Motor neuron (in vitro differentiated cells): ENCODE measurements around the gene RIPOR2. TPM values are rescaled to one million over a fixed set of nuclear protein-coding genes. Genes with fewer than 3 reads are reported as not detected.
A peak's percentile ranks its signal among the peaks of the same experiment; 100 is the strongest.
"Not testable (repeated sequence)": the region's sequence is repeated elsewhere in the genome, so short reads cannot be mapped to it uniquely, and the experiment has no call there.

Experiments
- ATAC-seq, 8 experiments: fragments of 200-7000 bp; cut with Tn5 transposase; replicated peaks in 6 of 8; 2 replicates each; pipeline ENCODE4 v1.8.0; 2021; ENCODE audit warnings: mild to moderate bottlenecking in 8 of 8, moderate library complexity in 8 of 8
- H3K27ac ChIP-seq, 2 donors: fragments of 250-450 bp; sonication (Bioruptor Pico); 2 replicates each; pipeline ENCODE4 v1.9.0; 2021; ENCODE audit warnings: antibody characterized with exemption in 2 of 2, mild to moderate bottlenecking in 2 of 2, moderate library complexity in 1 of 2
- H3K4me1 ChIP-seq, 2 donors: fragments of 250-450 bp; sonication (Bioruptor Pico); replicated peaks in 1 of 2; 2 replicates each; pipeline ENCODE4 v1.6.1; 2021; ENCODE audit warnings: antibody characterized with exemption in 2 of 2, mild to moderate bottlenecking in 2 of 2, moderate library complexity in 1 of 2
- H3K4me3 ChIP-seq, 5 donors: fragments of 250-450 bp; sonication (Bioruptor Pico); 2 replicates each; pipeline ENCODE4 v1.9.0; 2021; ENCODE audit warnings: antibody characterized with exemption in 5 of 5, mild to moderate bottlenecking in 5 of 5, moderate library complexity in 4 of 5
- WGBS, 10 experiments: fragments of 450-650 bp; shearing (Covaris generic); methylation state at CpG; one replicate each; pipeline ENCODE4 v1.0.0; 2022; 5-methylcytosine and 5-hydroxymethylcytosine counted together
- in situ Hi-C, 9 experiments: fragments of 400-800 bp; cut with MboI; loops; one replicate each; pipeline ENCODE4 v1.15.0; 2021; ENCODE audit warnings: low sequenced_read_pairs in 9 of 9, low pct_unique_long_range_greater_than_20kb in 2 of 9; ENCODE audit not compliant: unreplicated experiment in 9 of 9
- total RNA-seq, 8 experiments: library from RNA; unstranded; fragments of 300-600 nt; gene quantifications; 2 replicates each; pipeline versions ENCODE4 v1.2.3 to v1.2.4, GENCODE V29; 2022

Gene RIPOR2
- total RNA-seq, 8 experiments from 2014 or later, result 0.15 to 30.4 (median 21.7) TPM

GRCh38 chr6:24887545-24888140 is 48.1 kb downstream of the RIPOR2 start:
- ATAC-seq, result peak in 7 of 8 experiments; percentile 2 to 79 (median 72)
- 0 to 47% (median 16%) methylated on average over 1 to 3 of the region's 3 CpGs for WGBS, 10 experiments
- Histone ChIP-seq H3K27ac (no peak overlapping the region), H3K4me3 (no peak overlapping the region), H3K4me1 (peaks cover 24 to 43% of the 10 kb centered on the region in 2 donors)
- in situ Hi-C loops, result no loop called here

- WGBS, 10 experiments, result 30 to 89% (median 80%) methylated on average over 1 to 5 of the region's 5 CpGs; no CpG with 5 or more reads in 1 of the 10 experiments
- Histone ChIP-seq H3K4me1 (peaks cover 18 to 36% of the 10 kb centered on the region in 2 donors), H3K27ac (no peak overlapping the region), H3K4me3 (no peak overlapping the region)
- in situ Hi-C loops, result no loop called here
- ATAC-seq, result no peak
Measured at GRCh38 chr6:24883618-24884017, 52.1 kb downstream of the RIPOR2 start.

DNA sequence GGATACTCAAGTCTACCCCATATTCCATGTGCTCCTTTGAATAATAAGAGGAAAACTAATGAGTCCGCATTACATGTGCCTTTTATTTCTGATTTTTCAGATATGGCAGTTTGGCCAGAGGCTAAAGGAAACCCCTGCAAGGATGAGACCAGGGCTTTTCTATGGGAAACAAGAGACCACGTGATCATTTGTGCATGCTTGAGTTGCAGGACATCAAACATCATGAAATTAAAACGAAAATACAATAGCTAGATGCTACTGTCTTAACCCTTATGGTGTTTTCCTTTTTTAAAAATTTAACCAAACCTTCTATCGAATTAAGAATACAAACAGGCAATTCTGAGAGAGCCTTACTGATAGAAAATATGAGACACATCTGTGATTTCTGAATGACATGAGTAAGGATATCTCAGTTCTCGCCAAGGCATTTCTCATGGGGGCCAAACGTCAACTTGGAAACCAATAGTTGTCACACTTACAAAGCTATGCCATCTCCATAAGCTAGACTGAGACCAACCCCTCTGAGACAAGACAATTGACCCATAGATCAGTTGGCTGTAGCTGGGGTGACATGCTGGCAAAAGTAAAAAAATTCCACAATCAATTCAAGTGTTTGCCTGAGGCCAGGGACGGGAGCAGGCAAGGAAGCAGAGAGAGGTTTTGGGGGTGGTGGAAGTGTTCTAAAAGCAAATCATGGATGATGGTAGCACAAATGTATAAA is 52.8 kb downstream of the RIPOR2 start:
- H3K4me3 ChIP-seq, result no peak overlapping the region
- 44 to 85% (median 78%) methylated on average over 1 to 7 of the region's 7 CpGs for WGBS, 10 experiments
- in situ Hi-C loops, result no loop called here
- peaks cover 17 to 30% of the 10 kb centered on the region in 2 donors for H3K4me1 ChIP-seq
- no peak overlapping the region for H3K27ac ChIP-seq
- peak in 1 of 8 experiments; percentile 27 for ATAC-seq

DNA sequence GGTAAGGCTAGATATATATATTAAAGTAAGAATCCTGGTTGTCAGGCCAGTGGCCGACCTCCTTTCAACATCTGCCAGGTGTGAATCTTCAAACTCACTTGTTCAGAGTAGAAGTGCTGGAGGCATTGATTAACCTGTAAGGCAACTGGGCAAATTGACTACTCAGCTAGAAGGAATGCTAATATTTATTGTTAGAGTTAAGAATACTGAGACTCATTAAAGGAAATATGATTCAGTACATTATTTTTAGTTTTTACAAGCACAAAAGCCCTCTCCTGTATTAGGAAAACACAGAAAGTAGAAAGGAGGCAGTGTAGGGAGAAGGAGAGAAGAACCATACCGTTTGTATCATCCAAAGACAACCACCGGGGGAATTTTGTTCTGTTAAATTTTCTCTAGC is 53.5 kb downstream of the RIPOR2 start:
- Histone ChIP-seq H3K4me1 (peaks cover 10 to 23% of the 10 kb centered on the region in 2 donors), H3K27ac (no peak overlapping the region), H3K4me3 (no peak overlapping the region)
- in situ Hi-C loops, result no loop called here
- WGBS, 10 experiments, result 70 to 100% (median 88%) methylated on average over 1 to 3 of the region's 3 CpGs; no CpG with 5 or more reads in 1 of the 10 experiments
- ATAC-seq, result no peak

GRCh38 chr6:24881376-24881775 is 54.4 kb downstream of the RIPOR2 start:
- in situ Hi-C loops, result no loop called here
- no peak for ATAC-seq
- Histone ChIP-seq H3K4me1 (peaks cover 10 to 18% of the 10 kb centered on the region in 2 donors), H3K4me3 (no peak overlapping the region), H3K27ac (no peak overlapping the region)
- WGBS, 10 experiments, result 42 to 100% (median 90%) methylated on average over 1 to 3 of the region's 3 CpGs; no CpG with 5 or more reads in 2 of the 10 experiments

GRCh38 chr6:24880451-24880850 is 55.3 kb downstream of the RIPOR2 start:
- ATAC-seq, result no peak
- Histone ChIP-seq H3K4me3 (no peak overlapping the region), H3K27ac (no peak overlapping the region), H3K4me1 (peaks cover 10 to 18% of the 10 kb centered on the region in 2 donors)
- in situ Hi-C loops, result no loop called here

- no peak overlapping the region for H3K27ac ChIP-seq
- WGBS, 10 experiments, result 40 to 100% (median 85%) methylated on average over 1 to 3 of the region's 3 CpGs; no CpG with 5 or more reads in 2 of the 10 experiments
- in situ Hi-C loops, result no loop called here
- H3K4me3 ChIP-seq, result no peak overlapping the region
- no peak for ATAC-seq
- peaks cover 10 to 18% of the 10 kb centered on the region in 2 donors for H3K4me1 ChIP-seq
Measured at GRCh38 chr6:24879351-24879750, 56.4 kb downstream of the RIPOR2 start.

- ATAC-seq, in situ Hi-C loops, H3K4me1 ChIP-seq, H3K27ac ChIP-seq, H3K4me3 ChIP-seq: not testable (repeated sequence)
- WGBS, 10 experiments, result 43 to 100% (median 91%) methylated on average over 1 to 4 of the region's 4 CpGs; no CpG with 5 or more reads in 1 of the 10 experiments
Measured at GRCh38 chr6:24877747-24878146, 58.0 kb downstream of the RIPOR2 start.

DNA sequence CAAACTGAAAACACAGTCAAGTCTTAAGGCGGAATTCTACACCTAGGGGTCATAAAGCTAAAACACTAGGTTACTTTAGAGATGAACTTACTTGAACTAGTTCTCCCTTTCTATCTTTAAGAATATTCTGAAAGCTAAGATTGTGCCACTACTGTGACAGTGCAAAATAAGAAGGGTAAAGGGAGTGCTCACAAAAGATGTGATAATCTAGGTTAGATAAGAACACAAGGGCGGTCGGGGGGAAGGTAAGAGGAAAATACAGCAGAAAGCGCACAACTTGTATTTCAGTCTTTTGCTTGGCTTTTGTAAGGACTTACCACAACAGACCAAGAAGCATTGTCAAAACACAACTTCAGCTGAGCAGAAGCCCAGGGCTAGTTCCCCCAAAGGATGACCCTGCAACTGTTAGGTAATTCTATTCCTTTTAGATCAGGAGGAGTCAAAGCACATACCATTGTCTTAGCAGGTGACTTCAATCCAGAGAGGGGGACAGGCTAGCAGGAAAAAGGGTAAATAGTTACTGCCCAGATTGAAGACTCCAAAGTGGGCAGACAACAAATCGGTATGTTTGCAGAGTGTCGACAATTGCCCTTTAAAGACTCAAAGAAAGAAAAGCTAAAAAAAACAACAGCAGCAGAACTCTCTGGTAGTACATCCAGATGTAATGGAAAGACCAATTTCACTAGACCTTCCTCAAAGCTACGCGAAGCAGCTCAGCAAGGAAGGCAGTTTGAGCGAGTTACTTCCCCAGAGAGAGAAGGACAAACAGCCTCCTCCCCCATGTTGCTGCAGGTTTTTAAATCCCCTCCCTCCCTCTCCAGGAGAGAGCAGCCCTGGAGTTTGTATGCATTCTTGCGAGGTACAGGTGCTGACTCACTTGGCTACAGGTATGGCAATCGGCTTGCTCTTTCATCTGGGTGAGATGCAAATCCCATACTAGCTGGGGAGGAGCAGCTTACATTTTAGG is 59.0 kb downstream of the RIPOR2 start:
- Histone ChIP-seq H3K4me1 (no peaks in the 10 kb centered on the region), H3K4me3 (no peak overlapping the region), H3K27ac (no peak overlapping the region)
- 60 to 97% (median 84%) methylated on average over 1 to 11 of the region's 11 CpGs for WGBS, 10 experiments
- in situ Hi-C loops, result no loop called here
- no peak for ATAC-seq

DNA sequence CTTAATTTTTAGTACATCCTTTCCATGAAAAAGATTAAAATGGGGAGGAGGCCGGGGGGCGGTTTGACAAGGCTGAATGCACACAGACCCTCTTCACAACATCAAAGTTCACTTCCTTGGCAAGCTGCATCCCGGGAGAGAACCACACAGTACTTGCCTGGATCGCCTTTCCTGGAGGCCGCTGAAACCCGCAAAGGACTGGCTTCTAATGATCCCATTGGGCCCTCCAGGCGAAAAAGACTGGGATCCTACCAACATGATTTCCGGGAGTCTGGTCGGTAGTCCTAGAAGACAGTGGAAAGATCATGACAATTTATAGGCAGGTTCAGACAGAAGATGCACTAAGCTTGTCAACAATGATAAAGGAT is 60.2 kb downstream of the RIPOR2 start:
- in situ Hi-C loops, result no loop called here

DNA sequence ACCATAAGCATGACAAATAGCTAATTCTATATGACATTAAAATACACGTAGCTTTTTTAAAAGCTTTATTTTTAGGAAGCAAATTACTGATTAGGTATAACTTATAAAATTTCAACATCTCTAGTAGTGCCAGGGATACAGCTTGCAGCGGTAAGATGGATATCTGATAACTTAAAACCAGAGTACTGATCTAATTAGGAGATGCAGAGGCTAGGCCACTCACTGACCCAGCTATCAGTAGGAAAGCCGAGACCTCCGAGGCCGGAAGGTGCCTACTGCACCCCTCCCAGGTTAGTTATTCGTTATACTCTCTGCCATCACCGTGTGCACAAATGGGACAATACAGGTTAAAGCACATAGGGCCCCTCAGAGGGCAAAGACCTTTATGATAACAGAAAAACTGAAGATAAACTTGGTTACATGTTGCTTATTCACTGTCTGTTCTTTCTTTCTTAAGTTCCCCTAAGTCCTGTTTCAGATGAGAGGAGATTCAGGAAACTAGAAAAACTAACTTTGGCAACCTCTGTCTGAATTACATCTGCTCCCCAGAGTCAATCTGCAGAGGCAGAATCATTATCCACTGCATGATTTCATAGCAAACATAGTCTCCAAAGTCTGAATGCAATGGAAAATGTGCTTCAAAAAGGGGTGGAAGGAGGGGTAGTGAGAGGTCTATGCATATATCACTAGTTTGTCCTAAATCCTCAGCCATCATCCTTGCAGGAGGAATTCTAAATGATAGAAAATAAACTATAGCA is 60.8 kb downstream of the RIPOR2 start:
- in situ Hi-C loops, result loop anchor here in 4 of 9 experiments (25.0 kb wide), 2 partner anchors 137 to 187 kb away; no protein-coding TSS in a partner anchor
- 56 to 96% (median 90%) methylated on average over 2 to 7 of the region's 7 CpGs for WGBS, 10 experiments
- Histone ChIP-seq H3K4me3 (no peak overlapping the region), H3K27ac (no peak overlapping the region), H3K4me1 (no peaks in the 10 kb centered on the region)
- no peak for ATAC-seq

More for the DNA sequence above, 60.2 kb downstream of the RIPOR2 start:
- Histone ChIP-seq H3K4me1 (no peaks in the 10 kb centered on the region), H3K4me3 (no peak overlapping the region), H3K27ac (no peak overlapping the region)
- no peak for ATAC-seq
- WGBS, 10 experiments, result 79 to 100% (median 92%) methylated on average over 1 to 9 of the region's 9 CpGs; no CpG with 5 or more reads in 3 of the 10 experiments

DNA sequence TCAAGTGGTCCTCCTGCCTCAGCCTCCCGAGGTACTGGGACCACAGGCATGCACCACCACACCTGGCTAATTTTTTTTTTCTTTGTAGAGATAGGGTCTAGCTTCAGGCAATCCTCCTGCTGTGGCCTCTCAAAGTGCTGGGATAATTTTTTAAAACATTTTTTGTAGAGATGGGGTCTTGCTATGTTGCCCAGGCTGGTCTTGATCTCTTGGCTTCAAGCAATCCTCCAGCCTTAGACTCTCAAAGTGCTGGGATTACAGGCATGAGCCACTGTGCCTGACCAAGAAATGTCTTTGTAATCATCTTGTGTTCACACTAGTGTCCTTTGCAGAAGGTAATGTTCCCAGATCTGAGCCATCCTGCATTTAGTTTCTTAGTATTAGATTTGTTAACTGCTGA is 61.6 kb downstream of the RIPOR2 start:
- in situ Hi-C loops, result loop anchor here in 4 of 9 experiments (25.0 kb wide), 2 partner anchors 138 to 188 kb away; no protein-coding TSS in a partner anchor
- H3K4me3 ChIP-seq, result no peak overlapping the region
- 0 to 100% (median 80%) methylated on average over 1 of the region's 1 CpG; no CpG with 5 or more reads in 7 of the 10 experiments for WGBS, 10 experiments
- ATAC-seq, result no peak
- H3K4me1 ChIP-seq, result no peaks in the 10 kb centered on the region
- no peak overlapping the region for H3K27ac ChIP-seq
